ENCODE measurements around the gene ADAM15.

The ADAM15 gene

DNA sequence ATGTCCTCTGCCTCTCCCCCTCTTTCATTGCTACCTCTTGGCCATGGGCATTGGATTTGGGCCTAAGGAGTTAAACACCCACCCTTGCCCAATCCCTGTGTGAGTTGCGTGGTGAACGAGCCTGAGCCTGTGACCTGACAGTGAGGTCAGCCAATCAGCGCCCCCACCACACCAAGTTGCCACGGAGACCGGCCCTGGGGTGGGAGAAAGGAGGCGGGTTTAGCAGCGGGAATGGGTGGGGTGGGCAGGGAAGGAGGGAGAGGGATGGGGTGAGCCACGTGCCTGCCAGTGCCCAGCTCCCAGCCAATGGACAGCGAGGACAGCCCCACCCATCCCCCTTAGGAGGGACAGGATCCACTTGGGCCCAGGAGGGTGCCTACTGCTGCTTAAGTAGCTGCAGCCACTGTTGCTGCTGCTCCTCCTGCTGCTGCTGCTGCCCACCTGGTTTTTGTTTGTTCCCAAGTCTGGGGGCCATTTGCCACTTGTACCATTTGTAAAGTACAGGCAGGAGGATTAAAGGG, 39.0 kb upstream of the ADAM15 start (continued):
- TF ChIP-seq ZNF621 (tag by site-specific recombination; IDR thresholded peaks at IDR 0.05) (peak; percentile 61; the same call in 1 of the 2 replicates), ZNF16 (tag by site-specific recombination; IDR thresholded peaks at IDR 0.05; ENCODE audit: low read depth) (no peak), ZNF132 (tag by site-specific recombination; IDR thresholded peaks at IDR 0.05; ENCODE audit: borderline replicate concordance) (no peak), ZXDB (tag by site-specific recombination; IDR thresholded peaks at IDR 0.05) (no peak), ZNF548 (tag by site-specific recombination; IDR thresholded peaks at IDR 0.05) (no peak), ZNF266 (tag by site-specific recombination; IDR thresholded peaks at IDR 0.05; ENCODE audit: low read depth) (no peak), ZNF777 (tag by site-specific recombination; IDR thresholded peaks at IDR 0.05; ENCODE audit: borderline replicate concordance) (no peak), FEZF1 (tag by site-specific recombination; IDR thresholded peaks at IDR 0.05) (no peak; the same call in 1 of the 2 replicates), ZNF670 (tag by site-specific recombination; IDR thresholded peaks at IDR 0.05; ENCODE audit: low read depth) (no peak), SP7 (tag by site-specific recombination; IDR thresholded peaks at IDR 0.05) (no peak), EGR2 (tag by site-specific recombination; IDR thresholded peaks at IDR 0.05; ENCODE audit: low read depth) (peak; percentile 87)
- TF ChIP-seq, protein P1, sequence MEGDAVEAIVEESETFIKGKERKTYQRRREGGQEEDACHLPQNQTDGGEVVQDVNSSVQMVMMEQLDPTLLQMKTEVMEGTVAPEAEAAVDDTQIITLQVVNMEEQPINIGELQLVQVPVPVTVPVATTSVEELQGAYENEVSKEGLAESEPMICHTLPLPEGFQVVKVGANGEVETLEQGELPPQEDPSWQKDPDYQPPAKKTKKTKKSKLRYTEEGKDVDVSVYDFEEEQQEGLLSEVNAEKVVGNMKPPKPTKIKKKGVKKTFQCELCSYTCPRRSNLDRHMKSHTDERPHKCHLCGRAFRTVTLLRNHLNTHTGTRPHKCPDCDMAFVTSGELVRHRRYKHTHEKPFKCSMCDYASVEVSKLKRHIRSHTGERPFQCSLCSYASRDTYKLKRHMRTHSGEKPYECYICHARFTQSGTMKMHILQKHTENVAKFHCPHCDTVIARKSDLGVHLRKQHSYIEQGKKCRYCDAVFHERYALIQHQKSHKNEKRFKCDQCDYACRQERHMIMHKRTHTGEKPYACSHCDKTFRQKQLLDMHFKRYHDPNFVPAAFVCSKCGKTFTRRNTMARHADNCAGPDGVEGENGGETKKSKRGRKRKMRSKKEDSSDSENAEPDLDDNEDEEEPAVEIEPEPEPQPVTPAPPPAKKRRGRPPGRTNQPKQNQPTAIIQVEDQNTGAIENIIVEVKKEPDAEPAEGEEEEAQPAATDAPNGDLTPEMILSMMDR (tag by site-specific recombination; IDR thresholded peaks at IDR 0.05), result no peak
- TF ChIP-seq, protein P2, sequence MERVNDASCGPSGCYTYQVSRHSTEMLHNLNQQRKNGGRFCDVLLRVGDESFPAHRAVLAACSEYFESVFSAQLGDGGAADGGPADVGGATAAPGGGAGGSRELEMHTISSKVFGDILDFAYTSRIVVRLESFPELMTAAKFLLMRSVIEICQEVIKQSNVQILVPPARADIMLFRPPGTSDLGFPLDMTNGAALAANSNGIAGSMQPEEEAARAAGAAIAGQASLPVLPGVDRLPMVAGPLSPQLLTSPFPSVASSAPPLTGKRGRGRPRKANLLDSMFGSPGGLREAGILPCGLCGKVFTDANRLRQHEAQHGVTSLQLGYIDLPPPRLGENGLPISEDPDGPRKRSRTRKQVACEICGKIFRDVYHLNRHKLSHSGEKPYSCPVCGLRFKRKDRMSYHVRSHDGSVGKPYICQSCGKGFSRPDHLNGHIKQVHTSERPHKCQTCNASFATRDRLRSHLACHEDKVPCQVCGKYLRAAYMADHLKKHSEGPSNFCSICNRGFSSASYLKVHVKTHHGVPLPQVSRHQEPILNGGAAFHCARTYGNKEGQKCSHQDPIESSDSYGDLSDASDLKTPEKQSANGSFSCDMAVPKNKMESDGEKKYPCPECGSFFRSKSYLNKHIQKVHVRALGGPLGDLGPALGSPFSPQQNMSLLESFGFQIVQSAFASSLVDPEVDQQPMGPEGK (tag by site-specific recombination; IDR thresholded peaks at IDR 0.05), result peak; percentile 90
- TF ChIP-seq, protein P3, sequence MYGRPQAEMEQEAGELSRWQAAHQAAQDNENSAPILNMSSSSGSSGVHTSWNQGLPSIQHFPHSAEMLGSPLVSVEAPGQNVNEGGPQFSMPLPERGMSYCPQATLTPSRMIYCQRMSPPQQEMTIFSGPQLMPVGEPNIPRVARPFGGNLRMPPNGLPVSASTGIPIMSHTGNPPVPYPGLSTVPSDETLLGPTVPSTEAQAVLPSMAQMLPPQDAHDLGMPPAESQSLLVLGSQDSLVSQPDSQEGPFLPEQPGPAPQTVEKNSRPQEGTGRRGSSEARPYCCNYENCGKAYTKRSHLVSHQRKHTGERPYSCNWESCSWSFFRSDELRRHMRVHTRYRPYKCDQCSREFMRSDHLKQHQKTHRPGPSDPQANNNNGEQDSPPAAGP (tag by site-specific recombination; IDR thresholded peaks at IDR 0.05), result no peak; the same call in 1 of the 2 replicates
- TF ChIP-seq, protein P4, sequence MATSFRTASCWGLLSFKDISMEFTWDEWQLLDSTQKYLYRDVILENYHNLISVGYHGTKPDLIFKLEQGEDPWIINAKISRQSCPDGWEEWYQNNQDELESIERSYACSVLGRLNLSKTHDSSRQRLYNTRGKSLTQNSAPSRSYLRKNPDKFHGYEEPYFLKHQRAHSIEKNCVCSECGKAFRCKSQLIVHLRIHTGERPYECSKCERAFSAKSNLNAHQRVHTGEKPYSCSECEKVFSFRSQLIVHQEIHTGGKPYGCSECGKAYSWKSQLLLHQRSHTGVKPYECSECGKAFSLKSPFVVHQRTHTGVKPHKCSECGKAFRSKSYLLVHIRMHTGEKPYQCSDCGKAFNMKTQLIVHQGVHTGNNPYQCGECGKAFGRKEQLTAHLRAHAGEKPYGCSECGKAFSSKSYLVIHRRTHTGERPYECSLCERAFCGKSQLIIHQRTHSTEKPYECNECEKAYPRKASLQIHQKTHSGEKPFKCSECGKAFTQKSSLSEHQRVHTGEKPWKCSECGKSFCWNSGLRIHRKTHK (tag by site-specific recombination; IDR thresholded peaks at IDR 0.05), result no peak

GRCh38 chr1:155012776-155013602, 38.1 kb upstream of the ADAM15 start:
- CTCF ChIA-PET, result interaction anchor here (0.6 to 1.4 kb wide), 8 partner anchors 12 to 86 kb away, joined by 3 to 8 read pairs (median 4); partner anchors contain the start of genes ADAM15, LENEP and PYGO2
- Histone ChIP-seq H3K9me3 (ENCODE audit: control insufficient read depth, insufficient read depth, low read depth, low read length) (no peaks in the 10 kb centered on the region), H3K4me3 (ENCODE audit: low read depth, low read length) (no peak overlapping the region), H3K36me3 (ENCODE audit: control insufficient read depth in 2 of 2, insufficient read depth in 1 of 2, low read length in 2 of 2) (peaks cover 0 to 37% of the 10 kb centered on the region in 2 experiments; a peak in 1 of 3 replicates), H3K4me1 (ENCODE audit: control insufficient read depth, insufficient read depth, low read length) (peaks cover 13% of the 10 kb centered on the region), H3K27ac (ENCODE audit: extremely low read depth, low read depth, low read length) (no peak overlapping the region)
- no peak for TF ChIP-seq GFI1B (tag by site-specific recombination; IDR thresholded peaks at IDR 0.05)
- TF ChIP-seq, protein P4 (tag by site-specific recombination; IDR thresholded peaks at IDR 0.05), result no peak
- TF ChIP-seq, protein P5, sequence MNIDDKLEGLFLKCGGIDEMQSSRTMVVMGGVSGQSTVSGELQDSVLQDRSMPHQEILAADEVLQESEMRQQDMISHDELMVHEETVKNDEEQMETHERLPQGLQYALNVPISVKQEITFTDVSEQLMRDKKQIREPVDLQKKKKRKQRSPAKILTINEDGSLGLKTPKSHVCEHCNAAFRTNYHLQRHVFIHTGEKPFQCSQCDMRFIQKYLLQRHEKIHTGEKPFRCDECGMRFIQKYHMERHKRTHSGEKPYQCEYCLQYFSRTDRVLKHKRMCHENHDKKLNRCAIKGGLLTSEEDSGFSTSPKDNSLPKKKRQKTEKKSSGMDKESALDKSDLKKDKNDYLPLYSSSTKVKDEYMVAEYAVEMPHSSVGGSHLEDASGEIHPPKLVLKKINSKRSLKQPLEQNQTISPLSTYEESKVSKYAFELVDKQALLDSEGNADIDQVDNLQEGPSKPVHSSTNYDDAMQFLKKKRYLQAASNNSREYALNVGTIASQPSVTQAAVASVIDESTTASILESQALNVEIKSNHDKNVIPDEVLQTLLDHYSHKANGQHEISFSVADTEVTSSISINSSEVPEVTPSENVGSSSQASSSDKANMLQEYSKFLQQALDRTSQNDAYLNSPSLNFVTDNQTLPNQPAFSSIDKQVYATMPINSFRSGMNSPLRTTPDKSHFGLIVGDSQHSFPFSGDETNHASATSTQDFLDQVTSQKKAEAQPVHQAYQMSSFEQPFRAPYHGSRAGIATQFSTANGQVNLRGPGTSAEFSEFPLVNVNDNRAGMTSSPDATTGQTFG (tag by site-specific recombination; IDR thresholded peaks at IDR 0.05; ENCODE audit: borderline replicate concordance), result no peak
- POLR2A ChIA-PET, result interaction anchor here (1.0 to 1.6 kb wide), 5 partner anchors 9 to 154 kb away, joined by 3 to 8 read pairs (median 5); partner anchors contain the start of gene PYGO2

Data from HEK293 (cell line).